Measurements from ENCODE around the gene MPC2. TPM values are rescaled to one million over a fixed set of nuclear protein-coding genes. Genes with fewer than 3 reads are reported as not detected.

Gene MPC2
- total RNA-seq, 4 donors from 2014 or later: 16.2 to 40.1 (median 35.1) TPM

DNA sequence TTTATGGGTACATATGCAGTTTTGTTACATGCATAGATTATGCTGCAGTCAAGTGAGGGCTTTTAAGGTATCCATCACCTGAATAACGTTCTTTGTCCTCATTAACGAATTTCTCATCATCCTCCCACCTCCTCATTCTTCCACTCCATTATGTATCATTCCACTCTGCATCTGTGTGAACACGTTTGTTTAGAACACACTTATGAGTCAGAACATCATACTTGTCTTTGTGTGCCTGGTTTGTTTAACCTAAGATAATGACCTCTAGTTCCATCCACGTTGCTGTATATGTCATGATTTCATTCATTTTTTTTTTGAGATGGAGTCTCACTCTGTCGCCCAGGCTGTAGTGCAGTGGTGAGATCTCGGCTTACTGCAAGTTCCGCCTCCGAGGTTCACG lies 6.7 kb upstream of the MPC2 start:
- no peak for DNase-seq
- Histone ChIP-seq H3K36me3 (no peaks in the 10 kb centered on the region), H3K27ac (no peak overlapping the region), H3K9me3 (no peaks in the 10 kb centered on the region), H3K27me3 (no peaks in the 10 kb centered on the region), H3K4me1 (peaks cover 10 to 11% of the 10 kb centered on the region in 2 donors), H3K4me3 (replicated peaks in 1 of 3) (no peak overlapping the region)
- intact Hi-C loops (cut with DNase I): no loop called here
- TF ChIP-seq CTCF (IDR thresholded peaks at IDR 0.05) (no peak), POLR2A (IDR thresholded peaks at IDR 0.05) (no peak)
- 89 to 96% methylated on average over 9 of the region's 9 CpGs for WGBS, 2 donors

DNA sequence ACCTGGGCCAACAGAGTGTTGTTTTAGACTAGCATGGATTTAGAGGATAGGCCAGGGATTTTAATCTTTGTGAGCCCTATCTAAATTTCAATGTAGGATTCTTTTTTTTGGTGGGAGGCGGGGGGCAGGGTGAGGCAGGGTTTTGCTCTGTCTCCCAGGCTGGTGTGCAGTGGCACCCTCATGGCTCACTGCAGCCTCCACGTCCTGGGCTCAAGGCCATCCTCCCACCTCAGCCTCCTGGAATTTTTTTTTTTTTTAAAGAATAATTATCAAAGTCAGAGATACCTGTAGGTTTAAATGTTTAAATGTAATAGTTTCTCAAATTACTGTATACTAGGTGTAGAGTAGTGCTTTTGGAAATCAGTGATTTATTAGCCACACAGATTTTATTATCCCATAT lies 3.4 kb upstream of the MPC2 start:
- H3K27ac ChIP-seq: no peak overlapping the region
- no peaks in the 10 kb centered on the region for H3K27me3 ChIP-seq
- no peak overlapping the region for H3K4me3 ChIP-seq (replicated peaks in 1 of 3)
- 96 to 100% methylated on average over 2 of the region's 2 CpGs for WGBS, 2 donors
- H3K36me3 ChIP-seq: no peaks in the 10 kb centered on the region
- intact Hi-C loops (cut with DNase I): no loop called here
- no peak for TF ChIP-seq CTCF (IDR thresholded peaks at IDR 0.05)
- TF ChIP-seq POLR2A (IDR thresholded peaks at IDR 0.05): no peak
- peaks cover 12 to 13% of the 10 kb centered on the region in 2 donors for H3K4me1 ChIP-seq
- no peaks in the 10 kb centered on the region for H3K9me3 ChIP-seq
- no peak for DNase-seq

GRCh38 chr1:167938080-167938636 lies 1.3 kb upstream of the MPC2 start:
- 50 to 52% methylated on average over 5 of the region's 5 CpGs for WGBS, 2 donors

GRCh38 chr1:167937709-167938010 lies 788 bp upstream of the MPC2 start:
- Histone ChIP-seq H3K4me1 (peaks cover 27 to 34% of the 10 kb centered on the region in 2 donors), H3K27ac (peak overlapping the region; percentile 87 to 99 (median 96)), H3K27me3 (no peaks in the 10 kb centered on the region), H3K36me3 (no peaks in the 10 kb centered on the region), H3K4me3 (replicated peaks in 1 of 3) (peak overlapping the region; percentile 11 to 98 (median 90)), H3K9me3 (no peaks in the 10 kb centered on the region)
- intact Hi-C loops (cut with DNase I): no loop called here
- DNase-seq: no peak
- WGBS, 2 donors: 0 to 1% methylated on average over 5 of the region's 5 CpGs
- TF ChIP-seq CTCF (IDR thresholded peaks at IDR 0.05) (no peak), POLR2A (IDR thresholded peaks at IDR 0.05) (no peak)

More at GRCh38 chr1:167938080-167938636, 1.3 kb upstream of the MPC2 start:
- H3K4me1 ChIP-seq: peaks cover 27 to 30% of the 10 kb centered on the region in 2 donors
- no peak for DNase-seq
- H3K36me3 ChIP-seq: no peaks in the 10 kb centered on the region
- no peaks in the 10 kb centered on the region for H3K27me3 ChIP-seq
- intact Hi-C loops (cut with DNase I): no loop called here
- no peaks in the 10 kb centered on the region for H3K9me3 ChIP-seq
- TF ChIP-seq CTCF (IDR thresholded peaks at IDR 0.05) (no peak), POLR2A (IDR thresholded peaks at IDR 0.05) (no peak)
- H3K27ac ChIP-seq: peak overlapping the region in 2 of 3 donors; percentile 96 to 99
- H3K4me3 ChIP-seq (replicated peaks in 1 of 3): peak overlapping the region in 2 of 3 donors; percentile 90 to 98

DNA sequence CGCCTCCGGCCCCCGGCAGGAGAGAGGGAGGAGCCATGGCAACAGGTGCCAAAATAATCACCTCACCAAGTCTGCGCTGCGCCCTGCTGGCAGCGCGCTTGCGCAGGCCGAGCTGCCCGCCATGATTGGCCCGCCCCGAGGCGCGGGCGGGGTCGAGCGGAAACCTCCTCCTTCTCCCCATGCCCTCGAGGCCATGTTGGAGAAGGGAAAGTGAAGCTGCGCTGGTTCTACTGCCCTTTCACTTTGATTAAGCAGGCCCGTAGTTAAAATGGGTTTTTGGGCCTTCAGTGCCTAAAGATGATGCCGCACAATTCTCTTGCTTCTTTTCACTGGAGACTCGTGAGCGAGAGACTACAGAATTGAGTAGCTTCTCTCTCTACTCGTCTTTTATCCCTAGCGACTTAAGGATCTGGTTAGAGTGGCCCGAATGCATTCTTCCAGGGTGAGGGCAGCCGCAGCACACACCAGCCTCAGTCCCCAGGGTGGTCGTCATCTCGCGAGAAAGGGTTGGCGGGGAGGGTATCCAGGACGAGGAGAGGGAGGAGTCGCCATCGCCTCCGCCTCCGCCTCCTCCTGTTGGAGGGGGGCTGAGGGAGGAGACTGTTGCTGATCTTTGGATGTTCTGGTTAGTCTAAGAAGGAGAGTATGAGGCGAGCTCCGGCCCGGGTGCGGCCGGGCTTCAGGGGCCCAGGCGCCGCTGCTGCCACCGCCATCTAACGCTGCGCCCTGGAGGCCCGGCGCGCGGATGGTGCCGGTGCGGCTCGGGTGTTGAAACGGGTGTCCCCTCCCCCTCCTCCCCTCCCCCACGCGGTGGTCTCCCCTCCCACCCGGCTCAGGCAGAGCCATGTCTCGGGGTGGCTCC lies 573 bp downstream of the MPC2 start, which contains the start of gene DCAF6:
Gene DCAF6 (plus strand): TSS at position 616 of the 862 bp plus-strand sequence. CDS start 229 bp downstream, at position 845.
- Histone ChIP-seq H3K27ac (peak within 1 kb of the TSS; percentile 87 to 99 (median 96)), H3K4me3 (replicated peaks in 1 of 3) (peak within 1 kb of the TSS; percentile 37 to 98 (median 90)), H3K4me1 (peaks cover 27 to 34% of the 10 kb centered on the region in 2 donors), H3K9me3 (no peaks in the 10 kb centered on the region), H3K27me3 (no peaks in the 10 kb centered on the region), H3K36me3 (no peaks in the 10 kb centered on the region)
- DNase-seq: peak; percentile 97 to 98
- TF ChIP-seq CTCF (IDR thresholded peaks at IDR 0.05) (no peak), POLR2A (IDR thresholded peaks at IDR 0.05) (peak; percentile 68 to 96)
- 0 to 1% methylated on average over 29 to 35 of the region's 58 CpGs for WGBS, 2 donors
- intact Hi-C loops (cut with DNase I): no loop called here
